Skin of body (tissue), 2 donors: ENCODE results near the gene MTFR1L. TPM values are rescaled to one million over a fixed set of nuclear protein-coding genes. Genes with fewer than 3 reads are reported as not detected.

Experiments used
- DNase-seq: peaks from one replicate; lab custom pipeline; 2025; lab: John Stamatoyannopoulos, UW
- total RNA-seq: library from RNA; depleted of rRNA; stranded (reverse); fragments of >200 nt; gene quantifications from one replicate; pipeline ENCODE4 v1.2.3, GENCODE V29; 2014

The MTFR1L gene
- total RNA-seq, 1 donor from 2014 or later, result 29.3 TPM

GRCh38 chr1:25807480-25808390, 12.0 kb upstream of the MTFR1L start:
- DNase-seq, result no peak

- DNase-seq, result no peak
Measured at GRCh38 chr1:25808481-25809244, 11.1 kb upstream of the MTFR1L start.

- no peak for DNase-seq
Measured at GRCh38 chr1:25809283-25809926, 10.3 kb upstream of the MTFR1L start.

- DNase-seq, result no peak
Measured at GRCh38 chr1:25809929-25810328, 9.8 kb upstream of the MTFR1L start.

GRCh38 chr1:25810341-25811299, 9.1 kb upstream of the MTFR1L start:
- DNase-seq, result peak; percentile 24

GRCh38 chr1:25811384-25812082, 8.2 kb upstream of the MTFR1L start:
- DNase-seq, result no peak

GRCh38 chr1:25813071-25813733, 6.6 kb upstream of the MTFR1L start:
- no peak for DNase-seq

GRCh38 chr1:25813734-25814471, 5.9 kb upstream of the MTFR1L start:
- DNase-seq, result no peak

- no peak for DNase-seq
Measured at GRCh38 chr1:25814549-25815087, 5.1 kb upstream of the MTFR1L start.

GRCh38 chr1:25815208-25816111, 4.3 kb upstream of the MTFR1L start:
- DNase-seq, result no peak

GRCh38 chr1:25816112-25816718, 3.5 kb upstream of the MTFR1L start:
- DNase-seq, result no peak

- no peak for DNase-seq
Measured at GRCh38 chr1:25817840-25818501, 1.8 kb upstream of the MTFR1L start.

- DNase-seq, result no peak
Measured at GRCh38 chr1:25818569-25818968, 1.2 kb upstream of the MTFR1L start.

GRCh38 chr1:25820247-25821111, 725 bp downstream of the MTFR1L start:
- DNase-seq, result peak; percentile 17

- no peak for DNase-seq
Measured at GRCh38 chr1:25821112-25821476, 1.3 kb downstream of the MTFR1L start.

GRCh38 chr1:25821630-25822091, 1.9 kb downstream of the MTFR1L start:
- no peak for DNase-seq
